ENCODE data around the gene CATSPERD. TPM values are rescaled to one million over a fixed set of nuclear protein-coding genes. Genes with fewer than 3 reads are reported as not detected.

Gene CATSPERD
- total RNA-seq, 1 donor from 2014 or later: not detected

GRCh38 chr19:5824751-5825150 lies 104.3 kb downstream of the CATSPERD start:
- no peak for DNase-seq (ENCODE audit: low read depth)
- FAIRE-seq: no peak

DNA sequence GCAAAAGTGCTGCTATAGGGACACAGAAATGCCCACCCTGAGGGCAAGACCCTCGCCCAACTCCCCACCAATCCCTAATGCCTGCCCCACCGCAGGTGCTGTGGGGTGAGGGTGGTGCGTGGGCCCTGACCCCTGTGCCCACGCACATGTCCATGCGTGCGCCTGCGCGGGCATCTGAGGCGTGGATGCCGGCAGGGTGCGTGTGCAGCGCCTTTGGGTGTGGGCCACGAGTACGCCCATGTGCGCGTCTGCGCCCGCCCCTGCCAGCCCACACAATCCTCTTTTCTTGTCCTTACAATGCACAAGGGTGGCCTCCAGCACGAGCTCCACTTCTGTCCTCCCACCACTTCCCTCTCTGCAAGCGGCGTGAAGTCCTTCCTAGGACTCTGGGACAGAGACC lies 104.7 kb downstream of the CATSPERD start:
- FAIRE-seq (no peak), DNase-seq (ENCODE audit: low read depth) (no peak)
- Histone ChIP-seq H3K36me3 (ENCODE audit: control insufficient read depth, insufficient read depth, low read length) (no peaks in the 10 kb centered on the region), H3K27me3 (ENCODE audit: control insufficient read depth, insufficient read depth, low read length) (no peaks in the 10 kb centered on the region), H3K4me3 (ENCODE audit: low read depth, low read length) (no peak overlapping the region)
- TF ChIP-seq CTCF (IDR thresholded peaks at IDR 0.05; ENCODE audit: insufficient read depth, low read length, severe bottlenecking): no peak

More at GRCh38 chr19:5824751-5825150, 104.3 kb downstream of the CATSPERD start:
- H3K27me3 ChIP-seq (ENCODE audit: control insufficient read depth, insufficient read depth, low read length): no peaks in the 10 kb centered on the region
- no peak for TF ChIP-seq CTCF (IDR thresholded peaks at IDR 0.05; ENCODE audit: insufficient read depth, low read length, severe bottlenecking)
- H3K36me3 ChIP-seq (ENCODE audit: control insufficient read depth, insufficient read depth, low read length): no peaks in the 10 kb centered on the region
- no peak overlapping the region for H3K4me3 ChIP-seq (ENCODE audit: low read depth, low read length)

DNA sequence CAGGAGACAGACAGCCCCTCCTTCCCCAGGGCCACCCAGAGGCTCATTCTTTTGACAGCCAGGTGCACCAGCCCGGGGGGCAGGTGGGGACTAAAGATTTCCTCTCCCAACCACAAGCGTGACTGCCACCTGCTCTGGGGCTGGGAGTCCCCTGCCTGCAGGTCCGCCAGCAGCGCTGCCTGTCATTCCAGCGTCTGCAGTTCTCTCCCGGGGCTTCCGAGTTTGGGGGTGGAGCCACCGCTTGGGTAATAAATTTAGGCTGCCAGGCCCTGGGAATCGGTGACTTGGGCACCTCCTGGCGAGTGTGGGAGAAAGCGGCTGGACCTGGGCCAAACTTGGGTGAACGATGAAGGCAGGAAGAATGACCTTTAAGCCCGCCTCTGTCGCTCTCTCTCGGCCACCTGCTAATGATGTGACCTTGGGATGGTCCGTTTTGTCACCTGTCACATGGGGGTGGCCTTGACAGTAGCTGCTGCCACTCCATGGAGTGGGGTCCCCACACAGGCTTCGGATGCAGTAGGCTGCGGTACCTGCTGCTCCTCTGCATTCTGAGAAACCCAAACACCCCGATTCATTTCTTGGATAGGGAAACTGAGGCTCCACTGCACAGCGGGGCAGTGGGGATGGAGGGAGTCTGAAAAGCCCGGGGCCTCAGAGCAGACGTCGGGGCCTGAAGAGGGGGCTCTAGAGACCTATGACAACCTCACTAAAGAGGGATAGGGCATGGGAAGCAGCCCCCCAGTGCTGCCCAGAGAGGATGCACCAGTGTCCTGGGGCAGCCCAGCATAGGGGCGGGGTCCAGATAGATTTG lies 106.3 kb downstream of the CATSPERD start:
- no peak overlapping the region for H3K4me3 ChIP-seq (ENCODE audit: low read depth, low read length)
- TF ChIP-seq CTCF (IDR thresholded peaks at IDR 0.05; ENCODE audit: insufficient read depth, low read length, severe bottlenecking): peak; percentile 61
- DNase-seq (ENCODE audit: low read depth) (peak; percentile 25), FAIRE-seq (no peak)
- H3K27me3 ChIP-seq (ENCODE audit: control insufficient read depth, insufficient read depth, low read length): no peaks in the 10 kb centered on the region
- no peaks in the 10 kb centered on the region for H3K36me3 ChIP-seq (ENCODE audit: control insufficient read depth, insufficient read depth, low read length)

DNA sequence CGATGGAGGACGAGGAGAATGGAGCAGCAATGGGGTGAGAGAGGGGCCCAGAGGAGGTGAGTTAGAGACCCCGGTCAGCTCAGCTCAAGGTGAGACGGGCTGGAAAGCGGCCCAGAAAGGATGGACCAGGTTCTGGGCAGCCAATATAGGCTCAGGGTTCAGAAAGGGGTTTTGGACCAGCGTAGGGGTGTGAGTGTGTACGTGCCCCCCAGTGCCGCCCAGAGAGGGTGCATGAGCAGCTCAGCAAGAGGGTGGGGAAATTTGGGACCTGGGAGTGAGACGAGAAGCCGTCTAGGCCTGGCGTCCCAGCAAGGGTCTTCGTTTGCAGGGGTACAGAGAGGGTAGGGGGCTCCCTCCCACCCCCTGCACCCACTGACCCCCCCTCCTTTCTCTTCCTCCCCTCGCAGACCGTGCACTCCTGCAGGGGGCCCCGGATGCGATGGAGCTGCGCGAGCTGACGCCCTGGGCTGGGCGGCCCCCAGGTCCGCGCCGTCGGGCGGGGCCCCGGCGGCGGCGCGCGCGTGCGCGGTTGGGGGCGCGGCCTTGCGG lies 107.0 kb downstream of the CATSPERD start:
- no peak for TF ChIP-seq CTCF (IDR thresholded peaks at IDR 0.05; ENCODE audit: insufficient read depth, low read length, severe bottlenecking)
- DNase-seq (ENCODE audit: low read depth): no peak
- Histone ChIP-seq H3K27me3 (ENCODE audit: control insufficient read depth, insufficient read depth, low read length) (no peaks in the 10 kb centered on the region), H3K36me3 (ENCODE audit: control insufficient read depth, insufficient read depth, low read length) (no peaks in the 10 kb centered on the region), H3K4me3 (ENCODE audit: low read depth, low read length) (peak overlapping the region; percentile 66)
- no peak for FAIRE-seq

DNA sequence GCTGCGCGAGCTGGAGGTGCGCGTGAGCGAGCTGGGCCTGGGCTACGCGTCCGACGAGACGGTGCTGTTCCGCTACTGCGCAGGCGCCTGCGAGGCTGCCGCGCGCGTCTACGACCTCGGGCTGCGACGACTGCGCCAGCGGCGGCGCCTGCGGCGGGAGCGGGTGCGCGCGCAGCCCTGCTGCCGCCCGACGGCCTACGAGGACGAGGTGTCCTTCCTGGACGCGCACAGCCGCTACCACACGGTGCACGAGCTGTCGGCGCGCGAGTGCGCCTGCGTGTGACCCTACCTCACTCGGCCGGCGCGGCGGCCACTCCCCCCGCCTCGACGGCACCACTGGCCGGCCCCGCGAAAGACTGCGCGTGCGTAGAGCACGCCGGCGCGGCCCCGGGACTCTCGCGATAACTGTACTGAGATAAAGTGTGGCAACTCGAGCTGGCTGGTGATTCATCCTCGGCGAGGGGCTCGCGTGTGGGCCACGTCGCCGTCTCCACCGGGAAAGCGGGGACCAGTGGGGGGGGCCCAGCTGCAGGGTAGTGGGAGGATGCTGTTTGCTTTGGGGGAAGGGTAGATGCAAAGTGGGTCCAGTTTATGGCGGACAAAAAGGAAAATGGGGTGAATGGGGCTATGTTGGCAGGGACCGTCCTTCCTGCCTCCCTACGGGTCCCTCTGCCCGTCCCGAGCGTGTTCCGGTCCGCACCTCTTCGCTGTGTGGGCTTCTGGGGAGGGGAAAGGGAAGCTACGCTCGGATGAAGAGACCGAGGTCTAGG lies 107.6 kb downstream of the CATSPERD start:
- FAIRE-seq (no peak), DNase-seq (ENCODE audit: low read depth) (peak; percentile 75)
- peak overlapping the region; percentile 66 for H3K4me3 ChIP-seq (ENCODE audit: low read depth, low read length)
- no peaks in the 10 kb centered on the region for H3K27me3 ChIP-seq (ENCODE audit: control insufficient read depth, insufficient read depth, low read length)
- TF ChIP-seq CTCF (IDR thresholded peaks at IDR 0.05; ENCODE audit: insufficient read depth, low read length, severe bottlenecking): no peak
- no peaks in the 10 kb centered on the region for H3K36me3 ChIP-seq (ENCODE audit: control insufficient read depth, insufficient read depth, low read length)

Other genes starting within 250 kb of the CATSPERD start
- 4.2 and 10.1 TPM in 2 replicates for gene TINCR, start 152.7 kb upstream of the CATSPERD start, total RNA-seq
- 24.0 and 37.4 TPM in 2 replicates for gene SAFB2, start 97.9 kb upstream of the CATSPERD start, total RNA-seq
- 44.0 and 80.6 TPM in 2 replicates for gene SAFB, start 97.6 kb upstream of the CATSPERD start, total RNA-seq
- gene MICOS13, start 40.1 kb upstream of the CATSPERD start, total RNA-seq: 30.0 and 54.0 TPM in 2 replicates
- gene HSD11B1L, start 39.6 kb upstream of the CATSPERD start, total RNA-seq: 7.1 and 8.6 TPM in 2 replicates
- 718 and 1,018 TPM in 2 replicates for gene RPL36, start 30.3 kb upstream of the CATSPERD start, total RNA-seq
- 220 and 272 TPM in 2 replicates for gene LONP1, start 491 bp upstream of the CATSPERD start, total RNA-seq
- gene PRR22, start 64.1 kb downstream of the CATSPERD start, total RNA-seq: 0.26 and 0.53 TPM in 2 replicates
- gene DUS3L, start 70.5 kb downstream of the CATSPERD start, total RNA-seq: 26.8 and 55.5 TPM in 2 replicates
- gene NRTN, start 84.4 kb downstream of the CATSPERD start, total RNA-seq: 0.51 and 1.3 TPM in 2 replicates
- 2.1 and 7.9 TPM in 2 replicates for gene FUT6, start 119.1 kb downstream of the CATSPERD start, total RNA-seq
- 16.1 and 40.8 TPM in 2 replicates for gene FUT3, start 130.8 kb downstream of the CATSPERD start, total RNA-seq
- 0.26 TPM in 1 of 2 replicates, not detected in the other for gene FUT5, start 149.9 kb downstream of the CATSPERD start, total RNA-seq
- 116 and 230 TPM in 2 replicates for gene NDUFA11, start 183.2 kb downstream of the CATSPERD start, total RNA-seq
- gene VMAC, start 184.2 kb downstream of the CATSPERD start, total RNA-seq: 3.8 and 4.5 TPM in 2 replicates
- 8.2 and 18.8 TPM in 2 replicates for gene CAPS, start 193.6 kb downstream of the CATSPERD start, total RNA-seq

Measured in bronchial epithelial cell (primary cell).